Stimulated activated CD8-positive, alpha-beta memory T cell treated with anti-CD3 and anti-CD28 coated beads, Interleukin-2, amount 100 ng/mL, for 1 hour (primary cell): ENCODE results near the gene KIAA1614.
"Not testable (repeated sequence)": the region's sequence is repeated elsewhere in the genome, so short reads cannot be mapped to it uniquely, and the experiment has no call there.

ENCODE experiments used
- DNase-seq, 2 donors: peaks; one replicate each; pipeline ENCODE4 v3.0.0-alpha.2; 2020; ENCODE audit warnings: low read depth in 2 of 2

Gene KIAA1614

DNA sequence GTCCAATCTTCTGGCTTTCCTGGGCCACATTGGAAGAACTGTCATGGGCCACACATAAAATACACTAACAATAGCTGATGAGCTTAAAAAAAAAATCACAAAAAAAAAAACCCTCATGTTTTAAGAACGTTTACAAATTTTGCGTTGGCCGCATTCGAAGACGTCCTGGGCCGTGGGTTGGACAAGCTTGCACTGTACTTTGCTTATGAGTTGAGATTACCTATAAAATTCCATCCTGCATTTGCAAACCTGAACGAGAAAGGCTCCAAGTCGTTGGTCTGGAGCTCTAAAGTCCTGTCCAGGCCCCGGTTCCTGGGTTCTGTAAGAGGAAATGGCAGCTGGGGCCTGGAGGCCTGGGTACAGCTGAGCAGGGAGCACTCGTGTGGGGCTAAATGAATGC, 51.4 kb downstream of the KIAA1614 start:
- no peak for DNase-seq

GRCh38 chr1:180964595-180964994, 51.9 kb downstream of the KIAA1614 start:
- DNase-seq = no peak

DNA sequence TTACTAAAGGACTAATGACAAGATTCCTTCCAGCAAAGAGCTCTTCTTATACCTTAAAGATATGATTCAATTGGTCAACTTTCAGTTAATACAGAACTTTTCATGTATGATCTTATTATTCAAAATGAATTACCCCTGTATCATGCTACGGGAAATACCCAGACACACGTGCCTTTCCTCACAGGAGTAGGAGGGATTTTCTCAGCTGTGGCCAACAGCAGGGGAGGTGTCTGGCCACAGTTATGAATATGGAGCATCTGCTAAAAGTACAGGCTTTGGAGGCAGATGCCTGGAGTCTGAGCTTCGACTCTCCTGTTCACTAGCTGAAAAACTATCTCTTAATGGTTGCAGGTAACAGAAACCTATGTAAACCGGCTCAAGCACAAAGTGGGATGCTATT, 53.6 kb downstream of the KIAA1614 start:
- no peak for DNase-seq

GRCh38 chr1:180966744-180967536, 54.2 kb downstream of the KIAA1614 start:
- DNase-seq = no peak

- no peak for DNase-seq
Measured at GRCh38 chr1:180967558-180967957, 54.9 kb downstream of the KIAA1614 start.

DNA sequence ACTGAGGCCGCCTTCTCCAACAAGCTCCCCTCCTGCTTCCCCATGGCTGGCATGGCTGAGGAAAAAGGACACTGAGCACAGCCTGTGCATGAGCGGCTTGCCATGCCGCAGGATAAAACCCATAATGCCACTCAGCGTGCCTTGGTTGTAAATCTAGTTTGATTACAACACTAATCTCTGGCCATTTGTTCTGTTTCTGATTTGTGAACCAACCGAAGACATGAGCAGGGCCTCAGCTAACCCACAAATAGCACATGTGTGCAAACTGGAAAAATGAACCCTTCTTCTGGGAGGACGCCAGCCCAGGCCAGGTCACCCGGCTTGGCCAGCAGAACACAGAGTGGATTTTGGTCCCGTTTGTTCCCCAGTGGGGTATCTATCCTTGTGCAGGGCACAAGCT, 56.1 kb downstream of the KIAA1614 start:
- not testable (repeated sequence) for DNase-seq

DNA sequence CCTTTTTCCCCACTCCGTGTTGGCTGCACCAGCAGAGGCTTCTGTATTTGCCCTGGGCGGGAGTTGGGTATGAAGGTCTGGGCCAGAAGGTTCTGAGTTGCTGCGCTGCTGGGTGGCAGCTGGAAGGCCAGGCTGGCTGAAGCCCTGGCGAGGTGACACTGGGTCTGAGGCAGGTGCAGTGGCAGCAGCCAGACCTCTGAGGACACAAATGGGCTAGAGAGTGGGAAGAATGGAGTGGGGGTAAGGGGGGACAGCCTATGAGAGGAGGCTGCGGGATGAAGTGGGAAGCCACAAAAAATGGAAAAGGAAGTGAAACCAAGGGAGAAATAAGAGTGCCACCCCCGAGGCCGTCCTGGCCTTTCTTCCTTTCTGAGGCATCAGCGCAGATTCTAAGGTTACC, 56.7 kb downstream of the KIAA1614 start:
- DNase-seq = no peak

- no peak for DNase-seq
Measured at GRCh38 chr1:180970333-180971079, 57.8 kb downstream of the KIAA1614 start.

- DNase-seq = no peak
Measured at GRCh38 chr1:180971273-180971997, 58.7 kb downstream of the KIAA1614 start.

DNA sequence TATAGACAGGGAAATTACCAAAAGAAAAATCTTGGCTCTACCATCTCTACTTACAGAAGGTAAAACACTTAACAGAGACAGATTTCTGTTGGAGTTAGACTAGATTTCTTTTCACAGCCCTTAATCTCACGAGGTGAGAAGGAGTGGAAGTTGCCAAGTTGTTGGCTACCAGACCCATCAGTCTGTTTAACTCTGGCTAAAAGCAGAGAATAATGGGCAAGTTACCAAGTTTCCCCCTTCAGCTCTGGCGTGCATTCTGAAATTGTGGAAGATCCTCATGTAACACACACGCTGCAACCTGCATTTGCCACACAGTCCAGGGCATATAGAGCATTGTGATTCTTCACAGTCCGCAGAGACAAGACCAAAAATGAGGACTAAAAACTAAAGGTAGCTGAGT, 60.7 kb downstream of the KIAA1614 start:
- DNase-seq = no peak

DNA sequence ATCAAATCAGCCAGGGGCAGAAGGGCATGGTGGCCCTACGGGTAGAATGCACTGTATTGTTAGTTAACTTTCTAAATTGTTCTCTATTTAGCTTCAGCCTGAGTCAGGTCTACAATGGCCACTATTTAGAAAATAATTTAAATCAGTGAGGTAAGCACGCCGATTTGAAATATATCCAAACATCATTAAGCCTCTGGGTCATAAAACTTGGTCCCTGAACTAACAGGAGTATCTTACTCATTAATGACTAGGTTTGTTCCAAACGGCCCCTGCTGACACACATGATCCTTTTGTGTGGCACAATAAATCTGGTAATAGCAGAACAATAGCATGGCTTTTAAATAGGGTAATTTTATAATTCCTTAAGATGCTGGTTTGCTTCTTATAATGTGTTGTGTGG, 61.5 kb downstream of the KIAA1614 start:
- DNase-seq = no peak

DNA sequence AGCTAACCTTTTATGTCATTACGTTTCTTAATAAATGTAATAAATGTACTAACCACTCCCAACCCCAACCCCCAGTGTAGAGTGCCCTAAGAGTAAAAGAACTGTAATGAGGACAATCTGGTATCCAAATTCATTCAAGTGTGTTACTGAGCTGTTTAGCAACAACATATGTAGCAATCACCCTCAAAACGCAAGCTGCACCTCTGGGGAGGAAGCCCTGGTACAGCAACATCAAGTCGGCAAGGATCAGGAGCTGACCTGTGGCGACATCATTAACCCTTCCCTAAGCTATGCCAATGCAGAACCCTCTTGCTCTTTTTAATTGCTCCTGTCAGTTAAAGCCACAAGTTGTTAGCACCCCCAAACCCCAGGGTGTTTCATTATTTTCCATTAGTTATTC, 62.9 kb downstream of the KIAA1614 start:
- no peak for DNase-seq

- no peak for DNase-seq
Measured at GRCh38 chr1:180976191-180976590, 63.5 kb downstream of the KIAA1614 start.

- DNase-seq = no peak
Measured at GRCh38 chr1:180976732-180977357, 64.1 kb downstream of the KIAA1614 start.

- peak; percentile 2 to 12 for DNase-seq
Measured at GRCh38 chr1:180981596-180982387, 69.1 kb downstream of the KIAA1614 start.

GRCh38 chr1:180982422-180982821, 69.7 kb downstream of the KIAA1614 start:
- DNase-seq = no peak

- DNase-seq = no peak
Measured at GRCh38 chr1:180988253-180988752, 75.6 kb downstream of the KIAA1614 start.

DNA sequence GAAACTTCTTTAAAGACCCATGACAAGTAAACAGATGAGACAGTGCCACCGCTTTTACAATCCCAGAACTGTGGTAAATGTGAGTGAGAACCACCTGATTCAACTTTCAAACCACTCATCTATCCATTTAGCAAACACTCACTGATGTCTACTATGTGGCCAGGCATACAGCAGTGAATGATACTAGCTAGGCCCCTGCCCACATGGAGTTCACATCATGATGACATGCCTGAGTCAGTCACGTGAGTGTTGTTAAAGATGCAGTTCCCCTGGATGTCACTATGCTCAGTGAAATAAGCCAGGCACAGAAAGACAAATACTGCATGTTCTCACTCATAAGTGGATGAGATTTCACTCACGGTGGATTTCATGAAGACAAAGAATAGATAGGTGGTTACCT, 81.6 kb downstream of the KIAA1614 start:
- no peak for DNase-seq

DNA sequence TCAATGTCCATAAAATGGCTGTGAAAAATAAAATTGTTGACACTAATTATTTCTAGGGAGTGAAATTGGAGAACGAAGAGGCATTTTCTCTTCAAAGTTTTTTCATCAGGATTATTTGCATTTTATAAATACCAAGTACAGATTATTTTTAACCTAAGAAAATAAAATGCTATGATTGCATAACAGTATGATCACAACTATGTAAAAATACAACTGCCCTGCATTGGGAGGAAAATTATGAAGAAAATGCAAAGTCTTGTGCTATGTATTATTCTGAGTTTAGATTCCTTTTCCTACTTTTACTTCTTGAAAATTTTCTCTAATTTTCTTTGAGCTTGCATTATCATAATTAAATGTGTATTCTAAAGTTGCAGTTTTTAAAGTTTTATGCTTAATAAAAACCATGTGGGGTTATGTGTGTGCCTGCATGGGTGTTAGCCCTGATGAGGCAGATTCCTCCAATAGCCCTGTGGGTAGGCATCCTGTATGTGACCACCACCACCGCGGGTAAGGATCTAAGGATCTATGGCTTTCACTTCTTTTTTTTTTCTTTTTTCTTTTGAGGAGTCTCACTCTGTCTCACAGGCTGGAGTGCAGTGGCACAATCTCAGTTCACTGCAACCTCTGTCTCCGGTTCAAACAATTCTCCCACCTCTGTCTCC, 85.3 kb downstream of the KIAA1614 start:
- no peak for DNase-seq
